ENCODE data around the gene CACNA2D1. TPM values are rescaled to one million over a fixed set of nuclear protein-coding genes. Genes with fewer than 3 reads are reported as not detected.

The CACNA2D1 gene
- total and polyA plus RNA-seq, 12 donors, result 10.5 to 60.9 (median 35.9) TPM

GRCh38 chr7:81986723-81987470, 456.7 kb downstream of the CACNA2D1 start:
- no peaks in the 10 kb centered on the region for H3K27me3 ChIP-seq
- H3K27ac ChIP-seq, result no peak overlapping the region
- DNase-seq, result no peak
- no peaks in the 10 kb centered on the region for H3K4me1 ChIP-seq (replicated peaks in 1 of 2)
- intact Hi-C loops (cut with DNase I), result no loop called here
- no peaks in the 10 kb centered on the region for H3K36me3 ChIP-seq (replicated peaks in 1 of 2)
- TF ChIP-seq POLR2A (IDR thresholded peaks at IDR 0.05) (no peak), CTCF (IDR thresholded peaks at IDR 0.05) (no peak)
- H3K4me3 ChIP-seq, result no peak overlapping the region
- 81 to 90% (median 85%) methylated on average over 3 of the region's 3 CpGs for WGBS, 4 donors
- no peaks in the 10 kb centered on the region for H3K9me3 ChIP-seq (replicated peaks in 1 of 3)

GRCh38 chr7:81983406-81983805, 460.2 kb downstream of the CACNA2D1 start:
- DNase-seq, result no peak
- no peaks in the 10 kb centered on the region for H3K36me3 ChIP-seq (replicated peaks in 1 of 2)
- no peak overlapping the region for H3K27ac ChIP-seq
- TF ChIP-seq CTCF (IDR thresholded peaks at IDR 0.05) (no peak), POLR2A (IDR thresholded peaks at IDR 0.05) (no peak)
- H3K27me3 ChIP-seq, result no peaks in the 10 kb centered on the region
- no peak overlapping the region for H3K4me3 ChIP-seq
- H3K9me3 ChIP-seq (replicated peaks in 1 of 3), result no peaks in the 10 kb centered on the region
- intact Hi-C loops (cut with DNase I), result no loop called here
- H3K4me1 ChIP-seq (replicated peaks in 1 of 2), result no peaks in the 10 kb centered on the region
- 77 to 89% (median 83%) methylated on average over 3 of the region's 3 CpGs for WGBS, 4 donors

GRCh38 chr7:81973117-81973516, 470.5 kb downstream of the CACNA2D1 start:
- no peak for DNase-seq
- Histone ChIP-seq H3K4me3 (no peak overlapping the region), H3K27me3 (no peaks in the 10 kb centered on the region), H3K36me3 (replicated peaks in 1 of 2) (no peaks in the 10 kb centered on the region), H3K9me3 (replicated peaks in 1 of 3) (no peaks in the 10 kb centered on the region), H3K4me1 (replicated peaks in 1 of 2) (peaks cover 0 to 7% of the 10 kb centered on the region in 2 donors), H3K27ac (no peak overlapping the region)
- TF ChIP-seq POLR2A (IDR thresholded peaks at IDR 0.05), result no peak
- TF ChIP-seq CTCF (IDR thresholded peaks at IDR 0.05), result no peak
- intact Hi-C loops (cut with DNase I), result no loop called here
- WGBS, 4 donors, result 76 to 90% (median 86%) methylated on average over 2 of the region's 2 CpGs

GRCh38 chr7:81960026-81960425, 483.6 kb downstream of the CACNA2D1 start:
- intact Hi-C loops (cut with DNase I), result no loop called here
- H3K36me3 ChIP-seq (replicated peaks in 1 of 2), result no peaks in the 10 kb centered on the region
- no peaks in the 10 kb centered on the region for H3K4me1 ChIP-seq (replicated peaks in 1 of 2)
- no peaks in the 10 kb centered on the region for H3K27me3 ChIP-seq
- H3K9me3 ChIP-seq (replicated peaks in 1 of 3), result peaks cover 0 to 4% (median 0%) of the 10 kb centered on the region in 3 donors
- no peak for DNase-seq
- TF ChIP-seq POLR2A (IDR thresholded peaks at IDR 0.05) (no peak), CTCF (IDR thresholded peaks at IDR 0.05) (no peak)
- no peak overlapping the region for H3K4me3 ChIP-seq
- 75 to 86% (median 84%) methylated on average over 2 of the region's 2 CpGs for WGBS, 4 donors
- no peak overlapping the region for H3K27ac ChIP-seq
